Vagina (tissue), 2 donors: ENCODE results near the gene CAPN9. TPM values are rescaled to one million over a fixed set of nuclear protein-coding genes. Genes with fewer than 3 reads are reported as not detected.

Source experiments
- DNase-seq, 2 donors: peaks; one replicate each; pipeline ENCODE4 v3.0.0-alpha.2; 2017; ENCODE audit errors: extremely low spot score in 2 of 2
- H3K27ac ChIP-seq: fragments of 200-600 bp; sonication (generic); one replicate; pipeline ENCODE4 v1.5.1; 2019
- H3K27me3 ChIP-seq: fragments of 200-600 bp; sonication (generic); one replicate; pipeline ENCODE4 v1.5.1; 2019
- H3K36me3 ChIP-seq, 2 donors: fragments of 200-600 bp; sonication (generic); one replicate each; pipeline ENCODE4 v1.5.1; 2017 to 2019
- H3K4me1 ChIP-seq: fragments of 200-600 bp; sonication (generic); one replicate; pipeline ENCODE4 v1.5.1; 2019
- H3K4me3 ChIP-seq, 2 donors: fragments of 200-600 bp; sonication (generic); 1 replicate in 1 of 2; 2 replicates in 1 of 2; pipeline ENCODE4 v1.5.1; 2016 to 2019
- H3K9me3 ChIP-seq: fragments of 200-600 bp; sonication (generic); one replicate; pipeline ENCODE4 v1.5.1; 2019
- POLR2A ChIP-seq, 2 donors: fragments of 450-650 bp; IDR thresholded peaks; one replicate each; pipeline ENCODE4 v1.6.1; 2017; ENCODE audit warnings: antibody characterized with exemption in 2 of 2, mild to moderate bottlenecking in 2 of 2, moderate library complexity in 2 of 2
- POLR2AphosphoS5 ChIP-seq, 2 donors: sonication (generic); formaldehyde crosslinking; IDR thresholded peaks; one replicate each; pipeline ENCODE4 v1.9.0; 2017; ENCODE audit warnings: antibody characterized with exemption in 2 of 2, mild to moderate bottlenecking in 2 of 2, low read depth in 1 of 2; ENCODE audit not compliant: insufficient read depth in 1 of 2
- intact Hi-C: fragments of 100-400 bp; cut with DNase I; formaldehyde crosslinking; loops from one replicate; pipeline ENCODE4 v1.15.1; 2023
- total RNA-seq: library from RNA; depleted of rRNA; stranded (reverse); fragments of >200 nt; gene quantifications from one replicate; pipeline ENCODE4 v1.2.3, GENCODE V29; 2016
- TF ChIP-seq, protein P1 (sequence below), 3 experiments: fragments of 450-650 bp in 2 of 3; fragments of 200-600 bp in 1 of 3; sonication (generic) in 1 of 3; IDR thresholded peaks; one replicate each; pipeline ENCODE4 v1.5.1; 2017 to 2019; ENCODE audit warnings: antibody characterized with exemption in 3 of 3, mild to moderate bottlenecking in 2 of 3, moderate library complexity in 2 of 3

Gene CAPN9
- total RNA-seq, 1 donor from 2014 or later: not detected

GRCh38 chr1:230823426-230823825 is 76.2 kb downstream of the CAPN9 start:
- intact Hi-C loops: loop anchor here (5.0 kb wide), 1 partner anchor 44 kb away; the partner anchor contains the start of gene C1orf198
- Histone ChIP-seq H3K27me3 (no peaks in the 10 kb centered on the region), H3K36me3 (no peaks in the 10 kb centered on the region), H3K4me3 (no peak overlapping the region), H3K27ac (peak overlapping the region; percentile 81), H3K4me1 (peaks cover 56% of the 10 kb centered on the region), H3K9me3 (no peaks in the 10 kb centered on the region)
- TF ChIP-seq POLR2AphosphoS5 (IDR thresholded peaks at IDR 0.05; ENCODE audit: insufficient read depth in 1 of 2, low read depth in 1 of 2) (peak in 1 of 2 donors; percentile 27), POLR2A (IDR thresholded peaks at IDR 0.05) (no peak)
- DNase-seq: peak in 1 of 2 donors; percentile 34

GRCh38 chr1:230823931-230824381 is 76.8 kb downstream of the CAPN9 start:
- H3K27me3 ChIP-seq: no peaks in the 10 kb centered on the region
- H3K36me3 ChIP-seq: no peaks in the 10 kb centered on the region
- H3K27ac ChIP-seq: peak overlapping the region; percentile 81
- peak in 1 of 2 donors; percentile 87 for DNase-seq
- intact Hi-C loops: loop anchor here (5.0 kb wide), 1 partner anchor 43 kb away; the partner anchor contains the start of gene C1orf198
- H3K9me3 ChIP-seq: no peaks in the 10 kb centered on the region
- no peak overlapping the region for H3K4me3 ChIP-seq
- H3K4me1 ChIP-seq: peaks cover 56% of the 10 kb centered on the region
- TF ChIP-seq POLR2AphosphoS5 (IDR thresholded peaks at IDR 0.05; ENCODE audit: insufficient read depth in 1 of 2, low read depth in 1 of 2) (no peak), POLR2A (IDR thresholded peaks at IDR 0.05) (no peak)
- TF ChIP-seq, protein P1, sequence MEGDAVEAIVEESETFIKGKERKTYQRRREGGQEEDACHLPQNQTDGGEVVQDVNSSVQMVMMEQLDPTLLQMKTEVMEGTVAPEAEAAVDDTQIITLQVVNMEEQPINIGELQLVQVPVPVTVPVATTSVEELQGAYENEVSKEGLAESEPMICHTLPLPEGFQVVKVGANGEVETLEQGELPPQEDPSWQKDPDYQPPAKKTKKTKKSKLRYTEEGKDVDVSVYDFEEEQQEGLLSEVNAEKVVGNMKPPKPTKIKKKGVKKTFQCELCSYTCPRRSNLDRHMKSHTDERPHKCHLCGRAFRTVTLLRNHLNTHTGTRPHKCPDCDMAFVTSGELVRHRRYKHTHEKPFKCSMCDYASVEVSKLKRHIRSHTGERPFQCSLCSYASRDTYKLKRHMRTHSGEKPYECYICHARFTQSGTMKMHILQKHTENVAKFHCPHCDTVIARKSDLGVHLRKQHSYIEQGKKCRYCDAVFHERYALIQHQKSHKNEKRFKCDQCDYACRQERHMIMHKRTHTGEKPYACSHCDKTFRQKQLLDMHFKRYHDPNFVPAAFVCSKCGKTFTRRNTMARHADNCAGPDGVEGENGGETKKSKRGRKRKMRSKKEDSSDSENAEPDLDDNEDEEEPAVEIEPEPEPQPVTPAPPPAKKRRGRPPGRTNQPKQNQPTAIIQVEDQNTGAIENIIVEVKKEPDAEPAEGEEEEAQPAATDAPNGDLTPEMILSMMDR (IDR thresholded peaks at IDR 0.05): no peak

DNA sequence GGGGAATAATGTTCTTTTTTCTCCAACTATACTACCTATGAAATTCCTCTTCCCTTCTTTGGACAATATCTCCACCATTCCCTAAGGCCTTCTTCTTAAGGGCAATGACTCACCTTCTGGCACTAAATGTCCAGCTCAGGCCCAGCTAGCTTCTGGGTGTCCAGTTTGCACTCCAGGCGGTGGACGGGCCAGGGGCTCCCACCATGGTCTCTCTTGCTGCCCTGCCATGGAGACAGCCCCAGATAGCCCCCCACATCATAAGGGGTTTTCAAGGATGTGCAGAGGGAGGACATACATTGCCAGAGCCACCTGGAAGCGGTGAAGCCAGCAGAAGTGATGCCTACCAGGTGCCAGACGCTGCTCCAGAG is 77.3 kb downstream of the CAPN9 start:
- Histone ChIP-seq H3K27ac (peak overlapping the region; percentile 81), H3K36me3 (no peaks in the 10 kb centered on the region), H3K4me1 (peaks cover 56% of the 10 kb centered on the region), H3K4me3 (no peak overlapping the region), H3K9me3 (no peaks in the 10 kb centered on the region), H3K27me3 (no peaks in the 10 kb centered on the region)
- intact Hi-C loops: loop anchor here (5.0 kb wide), 1 partner anchor 43 kb away; the partner anchor contains the start of gene C1orf198
- peak in 1 of 2 donors; percentile 52 for DNase-seq
- TF ChIP-seq, protein P1 (IDR thresholded peaks at IDR 0.05): no peak
- no peak for TF ChIP-seq POLR2A (IDR thresholded peaks at IDR 0.05)
- peak in 1 of 2 donors; percentile 34 for TF ChIP-seq POLR2AphosphoS5 (IDR thresholded peaks at IDR 0.05; ENCODE audit: insufficient read depth in 1 of 2, low read depth in 1 of 2)

- Histone ChIP-seq H3K4me1 (peaks cover 56% of the 10 kb centered on the region), H3K4me3 (no peak overlapping the region), H3K36me3 (no peaks in the 10 kb centered on the region), H3K27me3 (no peaks in the 10 kb centered on the region), H3K9me3 (no peaks in the 10 kb centered on the region), H3K27ac (peak overlapping the region; percentile 81)
- intact Hi-C loops: loop anchor here (5.0 kb wide), 1 partner anchor 42 kb away; the partner anchor contains the start of gene C1orf198
- DNase-seq: peak in 1 of 2 donors; percentile 46
- no peak for TF ChIP-seq POLR2A (IDR thresholded peaks at IDR 0.05)
These were observed 77.9 kb downstream of the CAPN9 start for GRCh38 chr1:230824919-230825721.

- H3K4me3 ChIP-seq: no peak overlapping the region
- peak in 1 of 2 donors; percentile 28 for DNase-seq
- intact Hi-C loops: no loop called here
- H3K9me3 ChIP-seq: no peaks in the 10 kb centered on the region
- peak overlapping the region; percentile 81 for H3K27ac ChIP-seq
- no peaks in the 10 kb centered on the region for H3K27me3 ChIP-seq
- peaks cover 56% of the 10 kb centered on the region for H3K4me1 ChIP-seq
- TF ChIP-seq, protein P1 (IDR thresholded peaks at IDR 0.05): no peak
- TF ChIP-seq POLR2AphosphoS5 (IDR thresholded peaks at IDR 0.05; ENCODE audit: insufficient read depth in 1 of 2, low read depth in 1 of 2) (no peak), POLR2A (IDR thresholded peaks at IDR 0.05) (no peak)
- no peaks in the 10 kb centered on the region for H3K36me3 ChIP-seq
These were observed 78.6 kb downstream of the CAPN9 start for GRCh38 chr1:230825761-230826160.
